Measurements from ENCODE around the gene TRIM32.
A peak's percentile ranks its signal among the peaks of the same experiment; 100 is the strongest.

The TRIM32 gene

GRCh38 chr9:116687074-116687753, at the start of gene TRIM32:
TSS of gene TRIM32 (plus strand) at chr9:116687305. CDS start at chr9:116697743, 10,438 bp downstream.
- DNase-seq (ENCODE audit: low spot score), result peak; percentile 87

- DNase-seq (ENCODE audit: low spot score), result no peak
These were observed 47.8 kb upstream of the TRIM32 start for GRCh38 chr9:116639251-116639741.

GRCh38 chr9:116641292-116642059, 45.6 kb upstream of the TRIM32 start:
- DNase-seq (ENCODE audit: low spot score), result no peak

- DNase-seq (ENCODE audit: low spot score), result no peak
These were observed 43.4 kb upstream of the TRIM32 start for GRCh38 chr9:116643691-116644090.

GRCh38 chr9:116644091-116644688, 42.9 kb upstream of the TRIM32 start:
- no peak for DNase-seq (ENCODE audit: low spot score)

- no peak for DNase-seq (ENCODE audit: low spot score)
These were observed 40.2 kb upstream of the TRIM32 start for GRCh38 chr9:116646661-116647514.

GRCh38 chr9:116647515-116647809, 39.6 kb upstream of the TRIM32 start:
- no peak for DNase-seq (ENCODE audit: low spot score)

- no peak for DNase-seq (ENCODE audit: low spot score)
These were observed 33.6 kb upstream of the TRIM32 start for GRCh38 chr9:116653348-116654058.

- no peak for DNase-seq (ENCODE audit: low spot score)
These were observed 33.1 kb upstream of the TRIM32 start for GRCh38 chr9:116654059-116654355.

GRCh38 chr9:116656501-116656971, 30.6 kb upstream of the TRIM32 start:
- DNase-seq (ENCODE audit: low spot score), result no peak

GRCh38 chr9:116656977-116657376, 30.1 kb upstream of the TRIM32 start:
- DNase-seq (ENCODE audit: low spot score), result no peak

GRCh38 chr9:116658265-116658664, 28.8 kb upstream of the TRIM32 start:
- no peak for DNase-seq (ENCODE audit: low spot score)

GRCh38 chr9:116661037-116661954, 25.8 kb upstream of the TRIM32 start:
- DNase-seq (ENCODE audit: low spot score), result peak; percentile 7

- no peak for DNase-seq (ENCODE audit: low spot score)
These were observed 24.3 kb upstream of the TRIM32 start for GRCh38 chr9:116662646-116663310.

GRCh38 chr9:116663581-116663980, 23.5 kb upstream of the TRIM32 start:
- DNase-seq (ENCODE audit: low spot score), result no peak

GRCh38 chr9:116668970-116669695, 18.0 kb upstream of the TRIM32 start:
- DNase-seq (ENCODE audit: low spot score), result no peak

- no peak for DNase-seq (ENCODE audit: low spot score)
These were observed 15.5 kb upstream of the TRIM32 start for GRCh38 chr9:116671605-116672004.

- no peak for DNase-seq (ENCODE audit: low spot score)
These were observed 13.7 kb upstream of the TRIM32 start for GRCh38 chr9:116673375-116673774.

All from CD4-positive, alpha-beta T cell treated with Interleukin-6 at 100 ng/mL for 8 hours (primary cell).